Fibroblast of villous mesenchyme (primary cell): Measurements from ENCODE around the gene CCDC110. TPM values are rescaled to one million over a fixed set of nuclear protein-coding genes. Genes with fewer than 3 reads are reported as not detected.

Source experiments
- DNase-seq: peaks from one replicate; pipeline ENCODE4 v3.0.0-alpha.2; 2010; ENCODE audit warnings: low read depth
- H3K4me3 ChIP-seq: 2 replicates; pipeline ENCODE4 v1.5.1; 2011; ENCODE audit warnings: low read depth, mild to moderate bottlenecking, low read length
- CTCF ChIP-seq: IDR thresholded peaks from 2 replicates; pipeline ENCODE4 v1.5.1; 2012; ENCODE audit warnings: low read depth, mild to moderate bottlenecking, low read length; ENCODE audit not compliant: insufficient read depth
- small RNA-seq: library from RNA; depleted of rRNA; stranded (forward); fragments of <200 nt; gene quantifications from one replicate; pipeline ENCODE3, GENCODE V24; 2012
- total RNA-seq: library from RNA; depleted of rRNA; stranded (reverse); fragments of >200 nt; gene quantifications from 2 replicates; pipeline ENCODE4 v1.2.3, GENCODE V29; 2012

Gene CCDC110
- total RNA-seq, 1 donor, result 0.43 TPM

GRCh38 chr4:185395956-185396723 lies 75.4 kb downstream of the CCDC110 start:
- peak overlapping the region; percentile 80 for H3K4me3 ChIP-seq
- DNase-seq, result peak; percentile 98
- TF ChIP-seq CTCF, result no peak

GRCh38 chr4:185395238-185395955 lies 76.1 kb downstream of the CCDC110 start, which contains the start of gene LRP2BP:
Gene LRP2BP (minus strand): TSS chr4:185395924. CDS start chr4:185378186, 17,738 bp downstream.
- peak; percentile 44 for DNase-seq
- peak within 1 kb of the TSS; percentile 80 for H3K4me3 ChIP-seq
- TF ChIP-seq CTCF, result no peak

Small RNAs within 50 kb of the gene (small RNA-seq; reads per million reads assigned to genes)
- gene RF00019, result not detected

Other genes with a start within 250 kb of the CCDC110 start
- 0.32 and 1.3 TPM in 2 replicates for gene LRP2BP, start 75.8 kb downstream of the CCDC110 start, total RNA-seq
- gene ANKRD37, start 74.9 kb downstream of the CCDC110 start, total RNA-seq, result 3.0 and 3.2 TPM in 2 replicates
- 30.3 and 42.7 TPM in 2 replicates for gene UFSP2, start 45.8 kb downstream of the CCDC110 start, total RNA-seq
- 15.1 and 96.6 TPM in 2 replicates for gene PDLIM3, start 63.8 kb upstream of the CCDC110 start, total RNA-seq